GM06990 (cell line): ENCODE measurements around the gene HHIPL1.

Experiments
- DNase-seq: peaks from one replicate; pipeline ENCODE4 v3.0.0-alpha.2; 2011; ENCODE audit not compliant: insufficient read length; ENCODE audit errors: extremely low read depth
- H3K27me3 ChIP-seq: replicated peaks from 2 replicates; pipeline ENCODE4 v1.6.0; 2011; ENCODE audit warnings: low read length; ENCODE audit not compliant: control insufficient read depth, insufficient read depth
- H3K36me3 ChIP-seq: 2 replicates; pipeline ENCODE4 v1.5.1; 2011; ENCODE audit warnings: low read length; ENCODE audit not compliant: control insufficient read depth, insufficient read depth
- H3K4me3 ChIP-seq: replicated peaks from 2 replicates; pipeline ENCODE4 v1.5.1; 2011; ENCODE audit warnings: low read depth, mild to moderate bottlenecking, control low read depth, low read length
- TF ChIP-seq, protein P1 (sequence below): IDR thresholded peaks from 2 replicates; pipeline ENCODE4 v1.5.1; 2011; ENCODE audit warnings: low read length, control low read depth, mild to moderate bottlenecking, inconsistent platforms; ENCODE audit not compliant: insufficient read depth, poor library complexity, severe bottlenecking

Gene HHIPL1

GRCh38 chr14:99693918-99694317 is 49.0 kb downstream of the HHIPL1 start:
- H3K27me3 ChIP-seq: peaks cover 1% of the 10 kb centered on the region; the same call in 1 of the 2 replicates
- H3K36me3 ChIP-seq: no peaks in the 10 kb centered on the region
- H3K4me3 ChIP-seq: no peak overlapping the region
- TF ChIP-seq, protein P1, sequence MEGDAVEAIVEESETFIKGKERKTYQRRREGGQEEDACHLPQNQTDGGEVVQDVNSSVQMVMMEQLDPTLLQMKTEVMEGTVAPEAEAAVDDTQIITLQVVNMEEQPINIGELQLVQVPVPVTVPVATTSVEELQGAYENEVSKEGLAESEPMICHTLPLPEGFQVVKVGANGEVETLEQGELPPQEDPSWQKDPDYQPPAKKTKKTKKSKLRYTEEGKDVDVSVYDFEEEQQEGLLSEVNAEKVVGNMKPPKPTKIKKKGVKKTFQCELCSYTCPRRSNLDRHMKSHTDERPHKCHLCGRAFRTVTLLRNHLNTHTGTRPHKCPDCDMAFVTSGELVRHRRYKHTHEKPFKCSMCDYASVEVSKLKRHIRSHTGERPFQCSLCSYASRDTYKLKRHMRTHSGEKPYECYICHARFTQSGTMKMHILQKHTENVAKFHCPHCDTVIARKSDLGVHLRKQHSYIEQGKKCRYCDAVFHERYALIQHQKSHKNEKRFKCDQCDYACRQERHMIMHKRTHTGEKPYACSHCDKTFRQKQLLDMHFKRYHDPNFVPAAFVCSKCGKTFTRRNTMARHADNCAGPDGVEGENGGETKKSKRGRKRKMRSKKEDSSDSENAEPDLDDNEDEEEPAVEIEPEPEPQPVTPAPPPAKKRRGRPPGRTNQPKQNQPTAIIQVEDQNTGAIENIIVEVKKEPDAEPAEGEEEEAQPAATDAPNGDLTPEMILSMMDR: no peak
- no peak for DNase-seq

GRCh38 chr14:99696929-99697328 is 52.0 kb downstream of the HHIPL1 start:
- H3K27me3 ChIP-seq: no peaks in the 10 kb centered on the region
- H3K36me3 ChIP-seq: no peaks in the 10 kb centered on the region
- TF ChIP-seq, protein P1: no peak
- no peak overlapping the region for H3K4me3 ChIP-seq
- no peak for DNase-seq

DNA sequence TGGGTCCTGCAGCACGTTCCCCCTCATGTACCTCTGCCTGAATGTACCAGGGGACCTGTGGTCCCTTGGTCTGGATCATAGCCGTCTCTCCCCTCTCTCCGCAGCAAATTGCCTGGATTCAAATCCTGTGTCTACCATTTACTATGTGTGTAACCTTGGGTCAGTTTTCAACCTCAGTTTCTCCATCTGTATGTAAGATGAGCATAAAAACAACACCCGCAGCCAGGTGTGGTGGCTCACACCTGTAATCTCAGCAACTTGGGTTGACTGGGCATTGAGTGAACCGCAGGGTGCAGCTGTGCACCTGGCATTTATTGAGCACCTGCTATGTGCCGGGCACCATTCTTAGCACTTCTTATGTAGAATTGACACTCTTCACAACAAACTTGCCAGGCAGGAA is 53.3 kb downstream of the HHIPL1 start:
- no peak for DNase-seq
- H3K36me3 ChIP-seq: no peaks in the 10 kb centered on the region
- TF ChIP-seq, protein P1: no peak

DNA sequence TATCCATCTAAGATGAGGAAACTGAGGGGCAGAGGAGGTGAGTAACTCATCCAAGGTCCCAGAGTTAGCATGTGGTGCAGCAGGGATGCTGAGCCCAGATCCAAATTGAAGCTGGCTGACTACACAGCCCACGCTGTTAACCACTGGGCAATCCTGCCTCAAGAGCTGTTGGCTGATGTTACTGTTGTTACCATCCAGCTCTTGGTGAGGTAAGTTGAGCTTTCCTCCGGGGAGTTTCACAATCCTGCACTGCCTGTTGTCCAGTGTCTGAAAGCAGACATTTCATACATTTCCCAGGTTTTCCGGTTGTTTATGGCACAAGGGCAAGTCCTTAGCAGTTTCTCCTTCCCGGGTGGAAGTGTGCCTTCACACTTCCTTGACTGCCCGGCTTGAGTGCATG is 53.7 kb downstream of the HHIPL1 start:
- TF ChIP-seq, protein P1: no peak

More for the DNA sequence above, 53.3 kb downstream of the HHIPL1 start:
- H3K4me3 ChIP-seq: no peak overlapping the region
- no peaks in the 10 kb centered on the region for H3K27me3 ChIP-seq

DNA sequence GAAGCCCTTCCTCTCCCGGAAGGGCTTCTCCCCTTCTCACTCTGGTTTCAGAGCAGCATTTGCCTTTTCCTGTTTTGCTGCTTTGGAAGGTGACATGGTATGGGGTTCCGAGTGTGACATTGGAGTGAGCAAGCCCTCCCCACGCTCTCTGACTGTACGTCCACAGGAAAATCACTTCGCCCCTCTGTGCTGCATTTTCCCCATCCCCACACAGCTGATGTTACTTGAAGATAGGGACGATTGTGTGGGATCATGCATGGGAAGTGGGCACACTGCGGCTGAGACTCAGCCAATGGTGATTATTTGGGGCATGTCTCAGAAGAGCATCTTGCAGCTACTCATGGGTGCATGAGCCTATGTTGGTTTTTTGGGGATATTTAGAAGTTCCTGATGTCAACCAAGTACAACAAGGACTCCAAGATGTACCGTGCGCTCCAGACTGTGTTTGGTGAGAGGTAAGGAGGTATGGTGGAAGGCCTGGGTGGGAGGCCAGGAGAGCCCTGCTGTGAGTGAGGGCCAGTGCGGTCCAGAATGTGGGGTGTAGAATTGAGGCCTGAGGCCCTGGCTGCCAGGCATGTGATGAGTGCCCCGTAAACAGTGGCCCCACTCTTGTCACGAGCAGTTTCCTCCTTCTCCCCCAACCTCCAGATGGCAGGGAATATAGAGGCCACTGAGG is 54.3 kb downstream of the HHIPL1 start:
- Histone ChIP-seq H3K36me3 (no peaks in the 10 kb centered on the region), H3K27me3 (no peaks in the 10 kb centered on the region), H3K4me3 (no peak overlapping the region)
- no peak for DNase-seq
- TF ChIP-seq, protein P1: no peak

More for the DNA sequence above, 53.7 kb downstream of the HHIPL1 start:
- no peak for DNase-seq
- H3K36me3 ChIP-seq: no peaks in the 10 kb centered on the region
- no peaks in the 10 kb centered on the region for H3K27me3 ChIP-seq
- no peak overlapping the region for H3K4me3 ChIP-seq
